GM23248 (cell line): ENCODE data around the gene CROCC2. TPM values are rescaled to one million over a fixed set of nuclear protein-coding genes. Genes with fewer than 3 reads are reported as not detected.

Source experiments
- DNase-seq: peaks from one replicate; pipeline ENCODE4 v3.0.0-alpha.2; 2015
- H2AFZ ChIP-seq: fragments of 200-600 bp; sonication (generic); 2 replicates; pipeline ENCODE4 v1.6.1; 2016; ENCODE audit warnings: antibody characterized with exemption
- H3F3A ChIP-seq: fragments of 200-600 bp; sonication (generic); 2 replicates; pipeline ENCODE4 v1.6.1; 2016; ENCODE audit warnings: mild to moderate bottlenecking, antibody characterized with exemption, mixed run types; ENCODE audit not compliant: insufficient read depth
- H3K27ac ChIP-seq: fragments of 200-600 bp; sonication (generic); 2 replicates; pipeline ENCODE4 v1.5.1; 2016; ENCODE audit warnings: mild to moderate bottlenecking
- H3K27me3 ChIP-seq: fragments of 200-600 bp; sonication (generic); replicated peaks from 2 replicates; pipeline ENCODE4 v1.6.1; 2016; ENCODE audit warnings: mild to moderate bottlenecking; ENCODE audit not compliant: insufficient read depth
- H3K36me3 ChIP-seq: fragments of 200-600 bp; sonication (generic); 2 replicates; pipeline ENCODE4 v1.6.1; 2016; ENCODE audit warnings: low read depth, mild to moderate bottlenecking
- H3K4me1 ChIP-seq: fragments of 200-600 bp; sonication (generic); 2 replicates; pipeline ENCODE4 v1.6.1; 2016; ENCODE audit warnings: mild to moderate bottlenecking; ENCODE audit not compliant: insufficient read depth
- H3K4me2 ChIP-seq: fragments of 200-600 bp; sonication (generic); one replicate; pipeline ENCODE4 v1.6.1; 2016; ENCODE audit warnings: mild to moderate bottlenecking; ENCODE audit not compliant: unreplicated experiment
- H3K4me3 ChIP-seq: fragments of 200-600 bp; sonication (generic); 2 replicates; pipeline ENCODE4 v1.5.1; 2016; ENCODE audit warnings: mild to moderate bottlenecking
- H3K79me2 ChIP-seq: fragments of 200-600 bp; sonication (generic); 2 replicates; pipeline ENCODE4 v1.6.1; 2016; ENCODE audit warnings: mild to moderate bottlenecking; ENCODE audit not compliant: insufficient read depth
- H3K9ac ChIP-seq: fragments of 200-600 bp; sonication (generic); 2 replicates; pipeline ENCODE4 v1.6.1; 2016; ENCODE audit warnings: mild to moderate bottlenecking
- H3K9me2 ChIP-seq: fragments of 200-600 bp; sonication (generic); 2 replicates; pipeline ENCODE4 v1.6.1; 2016; ENCODE audit warnings: mixed run types, mild to moderate bottlenecking, moderate library complexity; ENCODE audit not compliant: insufficient read depth
- H3K9me3 ChIP-seq: fragments of 200-600 bp; sonication (generic); one replicate; pipeline ENCODE4 v1.6.1; 2017; ENCODE audit warnings: low read depth
- H4K20me1 ChIP-seq: fragments of 200-600 bp; sonication (generic); 2 replicates; pipeline ENCODE4 v1.6.0; 2016; ENCODE audit not compliant: insufficient read depth
- EZH2 ChIP-seq: fragments of 200-600 bp; sonication (generic); IDR thresholded peaks from 2 replicates; pipeline ENCODE4 v1.6.1; 2018; ENCODE audit warnings: antibody characterized with exemption, mild to moderate bottlenecking; ENCODE audit not compliant: insufficient read depth, poor library complexity, severe bottlenecking
- EZH2phosphoT487 ChIP-seq: fragments of 200-600 bp; sonication (generic); IDR thresholded peaks from 2 replicates; pipeline ENCODE4 v1.6.1; 2018; ENCODE audit warnings: antibody characterized with exemption, moderate library complexity, mild to moderate bottlenecking, low read depth; ENCODE audit not compliant: insufficient read depth
- WGBS, 2 experiments: methylation state at CpG; one replicate each; pipeline ENCODE4 v1.1.6; 2015 to 2017; ENCODE audit warnings: low lambda C conversion rate in 2 of 2, low coverage in 1 of 2; ENCODE audit errors: missing lambda C conversion rate in 2 of 2; 5-methylcytosine and 5-hydroxymethylcytosine counted together
- in situ Hi-C: fragments of 300-500 bp; cut with MboI; formaldehyde crosslinking; loops from 2 replicates; pipeline ENCODE4 v1.15.0; 2020
- polyA plus RNA-seq: library from polyadenylated mRNA; unstranded; fragments of >200 nt; fragmentation: Nextera tagmentation; extraction: Ambion mirVana; gene quantifications from 2 replicates; pipeline ENCODE4 v1.2.1, GENCODE V29; 2016
- total RNA-seq: library from RNA; depleted of rRNA; stranded (reverse); fragments of >200 nt; shearing (Covaris generic); gene quantifications from 2 replicates; pipeline ENCODE4 v1.2.3, GENCODE V29; 2014

CROCC2 gene
- total and polyA plus RNA-seq, 2 experiments from 2014 or later: under 0.01 TPM; not detected in 1

DNA sequence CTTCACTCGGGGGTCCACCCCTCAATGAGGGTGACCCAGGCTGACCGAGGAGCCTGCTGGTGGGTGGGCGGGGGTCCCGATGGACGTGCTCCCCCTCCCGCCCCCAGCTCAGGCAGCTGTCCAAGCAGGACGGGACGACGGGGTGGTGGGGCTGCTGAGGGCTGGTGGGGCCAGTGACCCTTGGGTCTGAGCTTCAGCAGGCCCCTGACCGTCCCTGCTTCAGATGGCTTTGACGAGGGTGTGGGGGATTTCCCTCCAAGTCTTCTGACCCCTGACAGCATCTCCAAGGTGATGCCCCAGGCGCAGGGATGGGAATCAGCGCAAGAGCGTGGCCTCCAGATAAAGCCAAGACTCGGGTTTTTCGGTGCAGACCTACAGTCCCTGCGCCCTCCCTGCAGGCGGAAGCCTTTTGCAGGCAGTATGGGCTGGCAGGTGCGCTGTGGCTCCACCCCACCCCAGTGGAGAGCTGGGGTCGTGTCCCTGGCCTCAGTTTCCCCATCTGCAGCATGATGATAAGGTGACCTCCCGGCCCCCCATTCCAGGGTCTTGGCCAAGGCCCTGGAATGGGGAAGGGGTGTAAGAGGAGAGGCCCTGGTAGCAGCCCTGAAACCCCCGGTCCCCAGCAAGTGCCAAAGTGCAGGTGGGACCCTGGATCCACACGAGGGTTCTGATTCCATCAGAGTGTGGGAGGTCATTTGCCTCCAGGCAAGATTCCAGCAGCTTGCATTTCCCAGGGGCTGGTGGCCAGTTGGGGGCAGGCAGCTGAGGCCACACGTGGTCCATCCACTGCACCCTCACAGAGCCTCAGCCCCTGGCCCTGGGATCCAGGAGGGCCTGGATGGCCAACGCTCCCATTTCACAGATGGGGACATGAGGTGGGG lies 8.7 kb downstream of the CROCC2 start:
- Histone ChIP-seq H3K27me3 (no peaks in the 10 kb centered on the region), H2AFZ (no peak overlapping the region), H3K9me3 (no peaks in the 10 kb centered on the region), H3K9ac (no peak overlapping the region), H3K4me3 (no peak overlapping the region), H3F3A (peaks cover 31% of the 10 kb centered on the region), H3K4me1 (peaks cover 36% of the 10 kb centered on the region), H3K4me2 (no peak overlapping the region), H3K9me2 (no peaks in the 10 kb centered on the region), H3K79me2 (no peaks in the 10 kb centered on the region), H3K27ac (no peak overlapping the region), H4K20me1 (no peaks in the 10 kb centered on the region), H3K36me3 (no peaks in the 10 kb centered on the region)
- TF ChIP-seq EZH2phosphoT487: no peak
- TF ChIP-seq EZH2: no peak
- in situ Hi-C loops: no loop called here
- 51 to 73% methylated on average over 14 to 24 of the region's 25 CpGs for WGBS, 2 experiments
- DNase-seq: no peak

DNA sequence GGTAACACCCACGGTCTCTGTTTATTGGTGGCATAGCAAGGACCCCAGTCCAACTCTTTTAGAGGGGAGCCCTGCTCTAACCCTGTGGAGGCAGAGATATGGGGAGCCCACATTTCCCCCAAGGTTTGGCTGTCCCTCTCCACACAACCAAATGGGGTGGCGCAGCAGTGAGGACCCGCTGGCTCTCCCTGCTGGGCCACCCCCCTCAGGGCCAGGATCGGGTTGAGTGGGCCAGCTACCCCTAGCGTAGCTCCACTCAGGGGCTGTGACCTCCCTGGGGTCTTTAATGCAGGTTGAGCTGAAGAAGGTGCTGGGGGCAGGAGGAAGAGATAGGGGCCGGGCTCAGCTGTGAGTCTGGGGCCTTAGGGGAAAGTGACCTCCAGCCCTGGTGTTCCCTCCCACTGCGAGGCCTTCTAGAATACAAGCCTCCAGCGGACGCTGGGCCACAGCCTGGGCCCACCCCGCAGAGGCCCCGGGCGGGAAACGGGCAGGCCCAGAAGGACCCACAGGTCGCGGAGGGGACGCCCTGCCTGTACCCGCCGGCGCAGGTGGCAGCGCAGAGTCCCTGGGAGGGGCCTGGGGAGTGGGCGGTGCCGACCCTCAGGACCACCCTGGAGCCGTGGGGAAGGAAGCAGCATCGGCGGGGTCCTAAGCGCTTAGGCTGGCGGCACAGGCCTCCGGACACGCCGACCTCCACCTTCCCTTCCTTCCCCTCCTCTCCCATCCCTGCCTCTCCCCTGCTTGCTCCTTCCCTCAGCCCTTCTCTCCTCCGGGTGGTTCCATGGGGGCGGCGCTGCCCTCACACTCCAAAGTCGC lies 9.6 kb downstream of the CROCC2 start:
- Histone ChIP-seq H3K9ac (no peak overlapping the region), H3K4me1 (peaks cover 40% of the 10 kb centered on the region), H3K79me2 (no peaks in the 10 kb centered on the region), H4K20me1 (no peaks in the 10 kb centered on the region), H3K27me3 (no peaks in the 10 kb centered on the region), H3K9me3 (no peaks in the 10 kb centered on the region), H3K36me3 (no peaks in the 10 kb centered on the region), H3K4me2 (no peak overlapping the region), H3K4me3 (no peak overlapping the region), H2AFZ (no peak overlapping the region), H3K27ac (no peak overlapping the region), H3K9me2 (no peaks in the 10 kb centered on the region), H3F3A (peaks cover 26% of the 10 kb centered on the region)
- TF ChIP-seq EZH2phosphoT487 (no peak), EZH2 (no peak)
- WGBS, 2 experiments: 76 to 93% methylated on average over 14 to 34 of the region's 34 CpGs
- DNase-seq: no peak
- in situ Hi-C loops: no loop called here

DNA sequence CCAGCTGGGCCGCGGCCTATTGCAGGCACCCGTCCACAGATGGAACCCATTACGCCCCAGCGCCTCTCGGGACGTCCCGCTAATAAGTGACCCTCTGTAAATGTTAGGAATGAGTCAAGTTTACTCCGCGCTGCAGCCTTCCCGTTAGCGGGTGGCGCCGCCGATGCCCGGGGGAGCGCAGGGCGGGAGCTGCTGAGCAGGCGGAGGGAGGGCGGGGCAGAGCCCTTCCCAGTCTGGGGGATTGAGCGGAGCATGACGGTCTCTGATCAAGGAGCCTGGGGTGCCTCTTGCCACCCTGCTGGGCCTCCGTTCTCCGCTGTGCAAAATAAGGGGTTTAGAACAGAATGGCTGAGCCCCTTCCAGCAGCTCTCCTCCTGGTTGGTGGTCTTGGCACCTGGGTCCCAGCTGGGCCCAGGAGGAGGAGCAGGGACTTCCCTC lies 10.5 kb downstream of the CROCC2 start:
- H3K9me3 ChIP-seq: no peaks in the 10 kb centered on the region
- in situ Hi-C loops: no loop called here
- 1 to 3% methylated on average over 11 to 24 of the region's 24 CpGs for WGBS, 2 experiments
- no peak overlapping the region for H2AFZ ChIP-seq
- TF ChIP-seq EZH2: no peak
- TF ChIP-seq EZH2phosphoT487: no peak
- H3K27me3 ChIP-seq: no peaks in the 10 kb centered on the region
- H3K4me3 ChIP-seq: no peak overlapping the region
- peak overlapping the region; percentile 29 for H3K4me2 ChIP-seq
- no peaks in the 10 kb centered on the region for H3K9me2 ChIP-seq
- DNase-seq: peak; percentile 97
- peaks cover 43% of the 10 kb centered on the region for H3K4me1 ChIP-seq
- H4K20me1 ChIP-seq: no peaks in the 10 kb centered on the region
- peaks cover 21% of the 10 kb centered on the region for H3F3A ChIP-seq
- peak overlapping the region; percentile 48; the same call in 1 of the 2 replicates for H3K9ac ChIP-seq
- peak overlapping the region; percentile 52 for H3K27ac ChIP-seq
- no peaks in the 10 kb centered on the region for H3K79me2 ChIP-seq
- no peaks in the 10 kb centered on the region for H3K36me3 ChIP-seq

DNA sequence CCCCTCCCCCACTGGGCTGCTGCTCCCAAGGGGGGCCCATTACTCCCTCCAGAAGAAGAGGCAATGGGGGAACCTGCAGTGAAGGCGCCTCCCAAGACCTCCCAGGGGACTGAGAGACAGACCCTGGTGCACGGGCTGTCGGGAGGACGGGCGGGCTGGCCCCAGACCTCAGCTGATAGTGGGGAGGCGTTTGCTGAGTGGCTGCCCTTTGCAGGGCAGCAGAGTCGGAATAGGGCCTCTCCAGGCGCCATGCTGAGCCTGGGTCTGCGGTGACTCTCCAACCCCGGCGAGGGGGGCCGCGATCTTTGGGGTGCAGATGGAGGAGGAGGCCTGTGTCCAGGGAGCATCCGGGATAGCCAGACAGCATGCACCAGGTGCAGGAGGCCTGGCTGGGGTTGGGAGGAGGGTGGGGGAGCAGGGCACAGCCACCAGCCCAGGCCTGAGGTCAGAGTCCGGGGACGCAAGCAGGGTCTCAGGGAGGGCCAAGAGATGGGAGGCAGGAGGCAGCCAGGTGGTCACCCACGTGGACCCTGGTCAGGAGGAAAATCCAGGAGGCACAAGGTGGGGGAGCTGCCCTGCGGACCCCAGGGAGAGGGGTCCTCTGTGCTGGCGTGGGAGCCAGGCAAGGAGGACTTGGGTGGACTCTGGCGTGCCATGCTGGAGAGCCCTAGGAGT lies 11.0 kb downstream of the CROCC2 start:
- DNase-seq: no peak
- Histone ChIP-seq H3K9me3 (no peaks in the 10 kb centered on the region), H3F3A (peaks cover 15% of the 10 kb centered on the region), H3K79me2 (no peaks in the 10 kb centered on the region), H3K4me1 (peaks cover 45% of the 10 kb centered on the region), H3K27me3 (no peaks in the 10 kb centered on the region), H3K9me2 (no peaks in the 10 kb centered on the region), H2AFZ (no peak overlapping the region), H3K27ac (peak overlapping the region; percentile 52), H3K4me2 (peak overlapping the region; percentile 29), H3K9ac (peak overlapping the region; percentile 48; the same call in 1 of the 2 replicates), H3K36me3 (no peaks in the 10 kb centered on the region), H3K4me3 (no peak overlapping the region), H4K20me1 (no peaks in the 10 kb centered on the region)
- in situ Hi-C loops: no loop called here
- no peak for TF ChIP-seq EZH2phosphoT487
- TF ChIP-seq EZH2: no peak
- 61 to 67% methylated on average over 20 of the region's 20 CpGs for WGBS, 2 experiments
